DND-41 (cell line): ENCODE measurements around the gene CIART.
A peak's percentile ranks its signal among the peaks of the same experiment; 100 is the strongest.

Source experiments
- ATAC-seq: fragments of 200-7000 bp; cut with Tn5 transposase; 3 replicates; pipeline ENCODE4 v1.9.1; 2021; ENCODE audit warnings: low read depth; ENCODE audit not compliant: insufficient read depth
- DNase-seq: peaks from one replicate; pipeline ENCODE4 v3.0.0-alpha.2; 2020
- H2AFZ ChIP-seq: 2 replicates; pipeline ENCODE4 v1.6.0; 2012; ENCODE audit warnings: low read depth, low read length
- H3K27ac ChIP-seq: 2 replicates; pipeline ENCODE4 v1.5.1; 2012; ENCODE audit warnings: low read length, inconsistent platforms
- H3K27me3 ChIP-seq: fragments of 200-600 bp; sonication (generic); 2 replicates; pipeline ENCODE4 v1.6.0; 2012; ENCODE audit warnings: low read length, mild to moderate bottlenecking, inconsistent platforms; ENCODE audit not compliant: insufficient read depth, poor library complexity
- H3K36me3 ChIP-seq: 2 replicates; pipeline ENCODE4 v1.5.1; 2012; ENCODE audit warnings: low read length, inconsistent platforms; ENCODE audit not compliant: insufficient read depth
- H3K4me1 ChIP-seq: 2 replicates; pipeline ENCODE4 v1.5.1; 2012; ENCODE audit warnings: mild to moderate bottlenecking, low read length; ENCODE audit not compliant: insufficient read depth
- H3K4me2 ChIP-seq: 2 replicates; pipeline ENCODE4 v1.6.0; 2012; ENCODE audit warnings: mild to moderate bottlenecking, moderate library complexity, low read length, inconsistent platforms; ENCODE audit not compliant: insufficient read depth
- H3K4me3 ChIP-seq, 2 experiments: fragments of 200-600 bp in 1 of 2; shearing (Covaris generic) in 1 of 2; 2 replicates each; pipeline ENCODE4 v1.5.1; 2012 to 2016; ENCODE audit warnings: inconsistent platforms in 2 of 2, low read length in 2 of 2, mild to moderate bottlenecking in 2 of 2, low read depth in 1 of 2, moderate library complexity in 1 of 2
- H3K79me2 ChIP-seq: 2 replicates; pipeline ENCODE4 v1.6.0; 2012; ENCODE audit warnings: low read length, inconsistent platforms; ENCODE audit not compliant: insufficient read depth
- H3K9ac ChIP-seq: 2 replicates; pipeline ENCODE4 v1.6.0; 2012; ENCODE audit warnings: low read depth, mild to moderate bottlenecking, inconsistent platforms, low read length, moderate library complexity
- H3K9me3 ChIP-seq: 2 replicates; pipeline ENCODE4 v1.5.1; 2012; ENCODE audit warnings: low read length, moderate library complexity, mild to moderate bottlenecking, inconsistent platforms; ENCODE audit not compliant: insufficient read depth, severe bottlenecking
- H4K20me1 ChIP-seq: 2 replicates; pipeline ENCODE4 v1.6.0; 2012; ENCODE audit warnings: low read length; ENCODE audit not compliant: insufficient read depth
- CTCF ChIP-seq: IDR thresholded peaks from 2 replicates; pipeline ENCODE4 v1.5.1; 2012; ENCODE audit warnings: borderline replicate concordance, low read length, moderate library complexity, mild to moderate bottlenecking; ENCODE audit not compliant: poor library complexity, severe bottlenecking; ENCODE audit errors: extremely low read depth
- EZH2 ChIP-seq: IDR thresholded peaks from 3 replicates; pipeline ENCODE4 v1.6.1; 2012; ENCODE audit warnings: borderline replicate concordance, low read depth, mild to moderate bottlenecking, moderate library complexity, low read length, inconsistent platforms; ENCODE audit not compliant: severe bottlenecking

The CIART gene

DNA sequence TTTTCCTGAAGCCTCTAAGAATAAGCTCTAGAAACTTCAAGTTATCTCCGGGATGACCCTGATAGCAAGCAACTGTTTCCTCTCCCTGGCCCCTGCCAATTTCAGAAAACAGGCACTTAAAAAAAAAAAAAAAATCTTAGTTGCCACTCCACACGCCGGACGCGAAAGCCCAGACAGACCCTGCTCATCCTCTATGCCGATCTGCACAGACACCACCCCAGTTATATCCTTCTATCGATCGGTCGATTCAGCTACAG lies 48.1 kb upstream of the CIART start:
- Histone ChIP-seq H3K27me3 (no peaks in the 10 kb centered on the region), H3K4me3 (peak overlapping the region; percentile 74 to 76; a peak in 3 of 4 replicates), H3K9ac (peak overlapping the region; percentile 99), H3K4me1 (peaks cover 32% of the 10 kb centered on the region), H2AFZ (peak overlapping the region; percentile 34; the same call in 1 of the 2 replicates), H3K36me3 (peaks cover 19% of the 10 kb centered on the region), H4K20me1 (peaks cover 12% of the 10 kb centered on the region; the same call in 1 of the 2 replicates), H3K9me3 (no peaks in the 10 kb centered on the region), H3K27ac (peak overlapping the region; percentile 95), H3K79me2 (peaks cover 71% of the 10 kb centered on the region), H3K4me2 (peak overlapping the region; percentile 67)
- TF ChIP-seq EZH2 (no peak), CTCF (no peak)
- no peak for DNase-seq
- no peak for ATAC-seq

GRCh38 chr1:150234566-150235293 lies 47.6 kb upstream of the CIART start:
- H2AFZ ChIP-seq, result peak overlapping the region; percentile 34
- H3K9ac ChIP-seq, result peak overlapping the region; percentile 99
- peaks cover 66% of the 10 kb centered on the region for H3K79me2 ChIP-seq
- peak overlapping the region; percentile 67 for H3K4me2 ChIP-seq
- no peaks in the 10 kb centered on the region for H3K27me3 ChIP-seq
- H3K27ac ChIP-seq, result peak overlapping the region; percentile 95
- H3K36me3 ChIP-seq, result peaks cover 14% of the 10 kb centered on the region
- DNase-seq, result peak; percentile 91
- peak; percentile 60 for ATAC-seq
- peaks cover 32% of the 10 kb centered on the region for H3K4me1 ChIP-seq
- TF ChIP-seq EZH2 (no peak), CTCF (no peak)
- peak overlapping the region; percentile 74 to 76 for H3K4me3 ChIP-seq
- no peaks in the 10 kb centered on the region for H3K9me3 ChIP-seq
- peaks cover 12% of the 10 kb centered on the region; the same call in 1 of the 2 replicates for H4K20me1 ChIP-seq

- Histone ChIP-seq H3K4me3 (peak overlapping the region; percentile 74 to 76), H3K4me1 (peaks cover 32% of the 10 kb centered on the region), H3K9ac (peak overlapping the region; percentile 99), H3K27ac (peak overlapping the region; percentile 95), H4K20me1 (peaks cover 12% of the 10 kb centered on the region; the same call in 1 of the 2 replicates), H3K4me2 (peak overlapping the region; percentile 67), H3K36me3 (peaks cover 7% of the 10 kb centered on the region), H3K27me3 (no peaks in the 10 kb centered on the region), H3K79me2 (peaks cover 59% of the 10 kb centered on the region), H2AFZ (peak overlapping the region; percentile 34), H3K9me3 (no peaks in the 10 kb centered on the region)
- TF ChIP-seq CTCF (no peak), EZH2 (no peak)
- ATAC-seq (no peak), DNase-seq (peak; percentile 53)
Measured at GRCh38 chr1:150235294-150235851, 47.0 kb upstream of the CIART start.
